Neural progenitor cell (in vitro differentiated cells): Measurements from ENCODE around the gene GLIS1. TPM values are rescaled to one million over a fixed set of nuclear protein-coding genes. Genes with fewer than 3 reads are reported as not detected.
A peak's percentile ranks its signal among the peaks of the same experiment; 100 is the strongest.

ENCODE experiments used
- DNase-seq: peaks from one replicate; pipeline ENCODE4 v3.0.0-alpha.2; 2016; ENCODE audit warnings: low spot score
- H2AFZ ChIP-seq: fragments of 200-600 bp; sonication (generic); replicated peaks from 2 replicates; pipeline ENCODE4 v1.6.1; 2016; ENCODE audit warnings: antibody characterized with exemption
- H3F3A ChIP-seq: fragments of 200-600 bp; sonication (generic); 2 replicates; pipeline ENCODE4 v1.6.1; 2016; ENCODE audit warnings: antibody characterized with exemption, low read depth
- H3K27ac ChIP-seq: fragments of 200-600 bp; sonication (generic); 2 replicates; pipeline ENCODE4 v1.5.1; 2016; ENCODE audit warnings: mild to moderate bottlenecking
- H3K27me3 ChIP-seq: fragments of 200-600 bp; sonication (generic); 2 replicates; pipeline ENCODE4 v1.6.1; 2016; ENCODE audit warnings: mild to moderate bottlenecking, moderate library complexity
- H3K36me3 ChIP-seq: fragments of 200-600 bp; sonication (generic); 2 replicates; pipeline ENCODE4 v1.5.1; 2016
- H3K4me1 ChIP-seq: fragments of 200-600 bp; sonication (generic); 2 replicates; pipeline ENCODE4 v1.6.1; 2016; ENCODE audit warnings: mixed run types
- H3K4me2 ChIP-seq: fragments of 200-600 bp; sonication (generic); 2 replicates; pipeline ENCODE4 v1.6.1; 2016
- H3K4me3 ChIP-seq: fragments of 200-600 bp; sonication (generic); 2 replicates; pipeline ENCODE4 v1.5.1; 2016
- H3K79me2 ChIP-seq: fragments of 200-600 bp; sonication (generic); 2 replicates; pipeline ENCODE4 v1.6.1; 2016; ENCODE audit warnings: low read depth
- H3K9ac ChIP-seq: fragments of 200-600 bp; sonication (generic); 2 replicates; pipeline ENCODE4 v1.6.1; 2016
- H3K9me3 ChIP-seq: fragments of 200-600 bp; sonication (generic); 2 replicates; pipeline ENCODE4 v1.5.1; 2016; ENCODE audit warnings: low read depth
- H4K20me1 ChIP-seq: fragments of 200-600 bp; sonication (generic); 2 replicates; pipeline ENCODE4 v1.6.1; 2016; ENCODE audit warnings: low read depth
- H3K27ac Mint-ChIP-seq: 3 replicates; pipeline ENCODE4 v1.8.0; 2021; ENCODE audit warnings: mixed read lengths
- H3K27me3 Mint-ChIP-seq: 2 replicates; pipeline ENCODE4 v1.8.0; 2022; ENCODE audit warnings: low read depth, mild to moderate bottlenecking, inconsistent platforms, moderate library complexity, mixed read lengths; ENCODE audit not compliant: insufficient read depth
- H3K36me3 Mint-ChIP-seq: 3 replicates; pipeline ENCODE4 v1.8.0; 2021; ENCODE audit warnings: mixed read lengths
- H3K4me1 Mint-ChIP-seq: 3 replicates; pipeline ENCODE4 v1.8.0; 2021; ENCODE audit warnings: mixed read lengths
- H3K4me3 Mint-ChIP-seq: 3 replicates; pipeline ENCODE4 v1.8.0; 2021; ENCODE audit warnings: mild to moderate bottlenecking, moderate library complexity, mixed read lengths
- H3K9me3 Mint-ChIP-seq: 3 replicates; pipeline ENCODE4 v1.8.0; 2020; ENCODE audit warnings: mixed read lengths
- EZH2 ChIP-seq: fragments of 200-600 bp; sonication (generic); IDR thresholded peaks from 2 replicates; pipeline ENCODE4 v1.6.1; 2017; ENCODE audit warnings: antibody characterized with exemption, mild to moderate bottlenecking, moderate library complexity
- EZH2phosphoT487 ChIP-seq: fragments of 200-600 bp; sonication (generic); IDR thresholded peaks from 2 replicates; pipeline ENCODE4 v1.6.1; 2017; ENCODE audit warnings: antibody characterized with exemption
- total RNA-seq: library from RNA; depleted of rRNA; stranded (reverse); fragments of >200 nt; gene quantifications from 2 replicates; pipeline ENCODE4 v1.2.3, GENCODE V29; 2015; ENCODE audit warnings: low replicate concordance
- TF ChIP-seq, protein P1 (sequence below): fragments of 200-600 bp; sonication (generic); IDR thresholded peaks from 2 replicates; pipeline ENCODE4 v1.5.1; 2017; ENCODE audit warnings: antibody characterized with exemption, mild to moderate bottlenecking

GLIS1 gene
- total RNA-seq, 1 donor from 2014 or later: not detected

DNA sequence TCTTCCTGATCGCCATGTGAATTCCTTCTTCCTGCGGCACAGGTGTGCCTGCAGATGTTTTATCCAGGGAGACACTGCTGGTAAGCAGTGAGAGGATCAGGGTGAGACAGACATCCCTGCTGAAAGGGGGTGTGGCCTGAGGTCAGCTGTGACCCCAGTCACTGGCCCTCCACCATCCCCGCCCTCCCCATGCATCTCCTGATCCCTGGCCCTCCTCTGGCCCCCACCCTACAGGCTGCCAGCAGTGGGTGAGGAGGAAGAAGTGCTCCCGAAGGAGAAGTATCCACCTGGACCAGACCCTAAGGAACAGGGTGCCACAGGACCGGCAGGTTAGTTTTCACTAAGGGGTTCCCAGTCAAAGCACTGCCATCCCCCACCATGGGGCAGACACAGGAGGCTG, 85.3 kb downstream of the GLIS1 start:
- Histone ChIP-seq H3K9ac (no peak overlapping the region), H3K36me3 (no peaks in the 10 kb centered on the region), H2AFZ (peak overlapping the region; percentile 26), H3F3A (no peaks in the 10 kb centered on the region), H3K4me1 (no peaks in the 10 kb centered on the region), H4K20me1 (no peaks in the 10 kb centered on the region), H3K4me3 (no peak overlapping the region), H3K27me3 (no peaks in the 10 kb centered on the region), H3K79me2 (no peaks in the 10 kb centered on the region), H3K4me2 (no peak overlapping the region), H3K27ac (no peak overlapping the region), H3K9me3 (no peaks in the 10 kb centered on the region)
- Mint-ChIP-seq H3K9me3 (no peaks in the 10 kb centered on the region), H3K27ac (no peak overlapping the region), H3K27me3 (peaks cover 8% of the 10 kb centered on the region), H3K4me1 (peaks cover 5% of the 10 kb centered on the region), H3K36me3 (no peaks in the 10 kb centered on the region), H3K4me3 (no peak overlapping the region)
- TF ChIP-seq EZH2phosphoT487 (no peak), EZH2 (no peak)
- TF ChIP-seq, protein P1, sequence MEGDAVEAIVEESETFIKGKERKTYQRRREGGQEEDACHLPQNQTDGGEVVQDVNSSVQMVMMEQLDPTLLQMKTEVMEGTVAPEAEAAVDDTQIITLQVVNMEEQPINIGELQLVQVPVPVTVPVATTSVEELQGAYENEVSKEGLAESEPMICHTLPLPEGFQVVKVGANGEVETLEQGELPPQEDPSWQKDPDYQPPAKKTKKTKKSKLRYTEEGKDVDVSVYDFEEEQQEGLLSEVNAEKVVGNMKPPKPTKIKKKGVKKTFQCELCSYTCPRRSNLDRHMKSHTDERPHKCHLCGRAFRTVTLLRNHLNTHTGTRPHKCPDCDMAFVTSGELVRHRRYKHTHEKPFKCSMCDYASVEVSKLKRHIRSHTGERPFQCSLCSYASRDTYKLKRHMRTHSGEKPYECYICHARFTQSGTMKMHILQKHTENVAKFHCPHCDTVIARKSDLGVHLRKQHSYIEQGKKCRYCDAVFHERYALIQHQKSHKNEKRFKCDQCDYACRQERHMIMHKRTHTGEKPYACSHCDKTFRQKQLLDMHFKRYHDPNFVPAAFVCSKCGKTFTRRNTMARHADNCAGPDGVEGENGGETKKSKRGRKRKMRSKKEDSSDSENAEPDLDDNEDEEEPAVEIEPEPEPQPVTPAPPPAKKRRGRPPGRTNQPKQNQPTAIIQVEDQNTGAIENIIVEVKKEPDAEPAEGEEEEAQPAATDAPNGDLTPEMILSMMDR: no peak
- DNase-seq: no peak

DNA sequence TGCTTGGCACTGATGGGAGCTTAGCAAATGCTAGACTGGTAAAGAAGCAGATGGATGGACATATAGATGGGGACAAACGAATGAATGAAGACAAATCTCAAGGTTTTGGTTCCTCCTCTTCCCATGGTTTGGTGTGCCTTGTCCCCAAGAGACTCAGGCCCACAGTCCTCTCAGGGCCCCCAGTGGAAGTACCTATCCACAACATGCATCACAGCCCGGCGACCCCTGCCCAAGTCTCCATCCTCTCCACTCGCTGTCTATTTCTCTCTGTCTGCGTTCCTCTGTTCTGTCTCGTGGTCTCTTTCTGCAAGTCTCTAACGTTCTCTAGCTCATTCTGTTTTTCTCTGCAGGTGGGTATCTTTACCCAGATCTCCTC, 85.8 kb downstream of the GLIS1 start:
- no peaks in the 10 kb centered on the region for H3F3A ChIP-seq
- no peaks in the 10 kb centered on the region for H3K36me3 Mint-ChIP-seq
- H3K4me3 ChIP-seq: no peak overlapping the region
- H3K36me3 ChIP-seq: no peaks in the 10 kb centered on the region
- no peaks in the 10 kb centered on the region for H3K9me3 ChIP-seq
- TF ChIP-seq, protein P1: no peak
- TF ChIP-seq EZH2 (no peak), EZH2phosphoT487 (no peak)
- no peak overlapping the region for H3K9ac ChIP-seq
- H3K4me1 ChIP-seq: no peaks in the 10 kb centered on the region
- H3K27ac Mint-ChIP-seq: no peak overlapping the region
- peak overlapping the region; percentile 26 for H2AFZ ChIP-seq
- H3K9me3 Mint-ChIP-seq: no peaks in the 10 kb centered on the region
- no peak for DNase-seq
- no peak overlapping the region for H3K4me3 Mint-ChIP-seq
- peaks cover 6% of the 10 kb centered on the region for H3K27me3 Mint-ChIP-seq
- H3K79me2 ChIP-seq: no peaks in the 10 kb centered on the region
- H3K27ac ChIP-seq: no peak overlapping the region
- H3K27me3 ChIP-seq: no peaks in the 10 kb centered on the region
- peaks cover 5% of the 10 kb centered on the region for H3K4me1 Mint-ChIP-seq
- no peaks in the 10 kb centered on the region for H4K20me1 ChIP-seq
- H3K4me2 ChIP-seq: no peak overlapping the region

- Histone ChIP-seq H3K9me3 (no peaks in the 10 kb centered on the region), H3K27ac (no peak overlapping the region), H3K79me2 (no peaks in the 10 kb centered on the region), H2AFZ (no peak overlapping the region), H3K36me3 (no peaks in the 10 kb centered on the region), H3K4me3 (no peak overlapping the region), H3K9ac (no peak overlapping the region), H3F3A (no peaks in the 10 kb centered on the region), H4K20me1 (no peaks in the 10 kb centered on the region), H3K4me1 (no peaks in the 10 kb centered on the region), H3K4me2 (no peak overlapping the region), H3K27me3 (no peaks in the 10 kb centered on the region)
- DNase-seq: no peak
- H3K27ac Mint-ChIP-seq: no peak overlapping the region
- no peaks in the 10 kb centered on the region for H3K9me3 Mint-ChIP-seq
- H3K4me1 Mint-ChIP-seq: peaks cover 2% of the 10 kb centered on the region
- no peaks in the 10 kb centered on the region for H3K36me3 Mint-ChIP-seq
- TF ChIP-seq EZH2 (no peak), EZH2phosphoT487 (no peak)
- TF ChIP-seq, protein P1: no peak
- H3K4me3 Mint-ChIP-seq: no peak overlapping the region
- H3K27me3 Mint-ChIP-seq: peaks cover 2% of the 10 kb centered on the region
Observed at GRCh38 chr1:53652441-53653199, 86.3 kb downstream of the GLIS1 start.
